ENCODE data around the gene TBC1D21. TPM values are rescaled to one million over a fixed set of nuclear protein-coding genes. Genes with fewer than 3 reads are reported as not detected.

Gene TBC1D21
- total RNA-seq, 1 donor from 2014 or later = not detected

GRCh38 chr15:73909651-73910050 is 36.3 kb downstream of the TBC1D21 start:
- Histone ChIP-seq H3K36me3 (ENCODE audit: control insufficient read depth, insufficient read depth, low read length) (no peaks in the 10 kb centered on the region), H3K27me3 (ENCODE audit: control insufficient read depth, insufficient read depth, low read length) (peaks cover 3% of the 10 kb centered on the region), H3K4me3 (ENCODE audit: low read depth, low read length) (no peak overlapping the region)
- TF ChIP-seq CTCF (IDR thresholded peaks at IDR 0.05; ENCODE audit: insufficient read depth, low read length, severe bottlenecking) = no peak
- FAIRE-seq = no peak
- DNase-seq (ENCODE audit: low read depth) = no peak

GRCh38 chr15:73910522-73911303 is 37.3 kb downstream of the TBC1D21 start:
- H3K36me3 ChIP-seq (ENCODE audit: control insufficient read depth, insufficient read depth, low read length) = no peaks in the 10 kb centered on the region
- FAIRE-seq = peak; percentile 92
- no peak for TF ChIP-seq CTCF (IDR thresholded peaks at IDR 0.05; ENCODE audit: insufficient read depth, low read length, severe bottlenecking)
- H3K27me3 ChIP-seq (ENCODE audit: control insufficient read depth, insufficient read depth, low read length) = peaks cover 3% of the 10 kb centered on the region
- H3K4me3 ChIP-seq (ENCODE audit: low read depth, low read length) = no peak overlapping the region
- no peak for DNase-seq (ENCODE audit: low read depth)

- Histone ChIP-seq H3K36me3 (ENCODE audit: control insufficient read depth, insufficient read depth, low read length) (no peaks in the 10 kb centered on the region), H3K27me3 (ENCODE audit: control insufficient read depth, insufficient read depth, low read length) (peaks cover 3% of the 10 kb centered on the region), H3K4me3 (ENCODE audit: low read depth, low read length) (no peak overlapping the region)
- no peak for FAIRE-seq
- no peak for DNase-seq (ENCODE audit: low read depth)
- TF ChIP-seq CTCF (IDR thresholded peaks at IDR 0.05; ENCODE audit: insufficient read depth, low read length, severe bottlenecking) = no peak
Observed at GRCh38 chr15:73912030-73912596, 38.7 kb downstream of the TBC1D21 start.

GRCh38 chr15:73914145-73914544 is 40.8 kb downstream of the TBC1D21 start:
- Histone ChIP-seq H3K27me3 (ENCODE audit: control insufficient read depth, insufficient read depth, low read length) (peaks cover 3% of the 10 kb centered on the region), H3K36me3 (ENCODE audit: control insufficient read depth, insufficient read depth, low read length) (no peaks in the 10 kb centered on the region), H3K4me3 (ENCODE audit: low read depth, low read length) (no peak overlapping the region)
- DNase-seq (ENCODE audit: low read depth) (no peak), FAIRE-seq (no peak)
- TF ChIP-seq CTCF (IDR thresholded peaks at IDR 0.05; ENCODE audit: insufficient read depth, low read length, severe bottlenecking) = no peak

GRCh38 chr15:73915082-73915481 is 41.7 kb downstream of the TBC1D21 start:
- Histone ChIP-seq H3K36me3 (ENCODE audit: control insufficient read depth, insufficient read depth, low read length) (no peaks in the 10 kb centered on the region), H3K27me3 (ENCODE audit: control insufficient read depth, insufficient read depth, low read length) (peaks cover 3% of the 10 kb centered on the region), H3K4me3 (ENCODE audit: low read depth, low read length) (no peak overlapping the region)
- FAIRE-seq = no peak
- no peak for TF ChIP-seq CTCF (IDR thresholded peaks at IDR 0.05; ENCODE audit: insufficient read depth, low read length, severe bottlenecking)
- DNase-seq (ENCODE audit: low read depth) = peak; percentile 35
